HEK293 (cell line): Measurements from ENCODE around the gene SORBS2.

Experiments used
- CTCF ChIA-PET: fragments of 350-600 bp; formaldehyde crosslinking; extraction: SDS; loops from one replicate; lab custom pipeline; 2021; ENCODE audit warnings: antibody characterized with exemption; lab: Yijun Ruan, JAX
- POLR2A ChIA-PET: fragments of 300-600 bp; formaldehyde crosslinking; extraction: SDS; loops from one replicate; lab custom pipeline; 2020; ENCODE audit warnings: antibody characterized with exemption, inconsistent platforms; lab: Yijun Ruan, JAX
- H3K27ac ChIP-seq: fragments of 200-500 bp; sonication (Bioruptor generic); 2 replicates; pipeline ENCODE4 v1.5.1; 2014; ENCODE audit warnings: low read depth, low read length, control low read depth, inconsistent platforms; ENCODE audit errors: extremely low read depth
- H3K36me3 ChIP-seq, 2 experiments: fragments of 200-500 bp in 1 of 2; sonication (Bioruptor generic) in 1 of 2; 1 replicate in 1 of 2; 2 replicates in 1 of 2; pipeline ENCODE4 v1.5.1; 2014 to 2017; ENCODE audit warnings: inconsistent platforms in 2 of 2, low read length in 2 of 2; ENCODE audit not compliant: control insufficient read depth in 2 of 2, insufficient read depth in 1 of 2
- H3K4me1 ChIP-seq: fragments of 200-500 bp; sonication (Bioruptor generic); 2 replicates; pipeline ENCODE4 v1.5.1; 2014; ENCODE audit warnings: mild to moderate bottlenecking, low read length, inconsistent platforms; ENCODE audit not compliant: control insufficient read depth, insufficient read depth
- H3K4me3 ChIP-seq: 2 replicates; pipeline ENCODE4 v1.5.1; 2011; ENCODE audit warnings: low read depth, mild to moderate bottlenecking, control low read depth, low read length, moderate library complexity
- H3K9me3 ChIP-seq: fragments of 200-500 bp; sonication (Bioruptor generic); 2 replicates; pipeline ENCODE4 v1.5.1; 2014; ENCODE audit warnings: low read depth, low read length, inconsistent platforms; ENCODE audit not compliant: control insufficient read depth, insufficient read depth
- AEBP2 ChIP-seq: fragments of 450-650 bp; formaldehyde crosslinking; IDR thresholded peaks from 2 replicates; pipeline ENCODE4 v1.5.1; 2016; ENCODE audit warnings: missing biosample characterization, missing genetic modification characterization, borderline replicate concordance
- BCL11A ChIP-seq: fragments of 450-650 bp; formaldehyde crosslinking; IDR thresholded peaks from 2 replicates; pipeline ENCODE4 v1.5.1; 2016; ENCODE audit warnings: low read depth, missing biosample characterization, missing genetic modification characterization
- FEZF1 ChIP-seq: fragments of 450-650 bp; formaldehyde crosslinking; IDR thresholded peaks from 2 replicates; pipeline ENCODE4 v1.5.1; 2016; ENCODE audit warnings: missing biosample characterization, missing genetic modification characterization
- KLF10 ChIP-seq: fragments of 450-650 bp; IDR thresholded peaks from 2 replicates; pipeline ENCODE4 v1.5.1; 2018; ENCODE audit warnings: missing biosample characterization, mild to moderate bottlenecking, missing genetic modification characterization
- KLF16 ChIP-seq: fragments of 450-650 bp; formaldehyde crosslinking; IDR thresholded peaks from 2 replicates; pipeline ENCODE4 v1.5.1; 2017; ENCODE audit warnings: missing biosample characterization, missing genetic modification characterization
- MYNN ChIP-seq: fragments of 450-650 bp; formaldehyde crosslinking; IDR thresholded peaks from 2 replicates; pipeline ENCODE4 v1.5.1; 2016; ENCODE audit warnings: missing biosample characterization, missing genetic modification characterization, borderline replicate concordance
- MZF1 ChIP-seq: fragments of 450-650 bp; formaldehyde crosslinking; IDR thresholded peaks from 2 replicates; pipeline ENCODE4 v1.5.1; 2017; ENCODE audit warnings: missing biosample characterization, missing genetic modification characterization, borderline replicate concordance
- OSR2 ChIP-seq: fragments of 450-650 bp; formaldehyde crosslinking; IDR thresholded peaks from 2 replicates; pipeline ENCODE4 v1.5.1; 2016; ENCODE audit warnings: missing biosample characterization, missing genetic modification characterization
- SP7 ChIP-seq: fragments of 450-650 bp; formaldehyde crosslinking; IDR thresholded peaks from 2 replicates; pipeline ENCODE4 v1.5.1; 2016; ENCODE audit warnings: missing biosample characterization, missing genetic modification characterization
- TCF7L2 ChIP-seq: IDR thresholded peaks from 2 replicates; pipeline ENCODE4 v1.6.1; 2011; ENCODE audit warnings: low read depth, mild to moderate bottlenecking, inconsistent platforms, low read length, moderate library complexity, borderline replicate concordance
- ZBTB7A ChIP-seq: fragments of 450-650 bp; formaldehyde crosslinking; IDR thresholded peaks from 2 replicates; pipeline ENCODE4 v1.5.1; 2016; ENCODE audit warnings: low read depth, missing biosample characterization, missing genetic modification characterization
- ZFP69B ChIP-seq: fragments of 450-650 bp; formaldehyde crosslinking; IDR thresholded peaks from 2 replicates; pipeline ENCODE4 v1.5.1; 2016; ENCODE audit warnings: missing biosample characterization, missing genetic modification characterization
- ZNF132 ChIP-seq: fragments of 450-650 bp; formaldehyde crosslinking; IDR thresholded peaks from 2 replicates; pipeline ENCODE4 v1.5.1; 2017; ENCODE audit warnings: missing biosample characterization, missing genetic modification characterization, borderline replicate concordance
- ZNF140 ChIP-seq: fragments of 450-650 bp; formaldehyde crosslinking; IDR thresholded peaks from 2 replicates; pipeline ENCODE4 v1.5.1; 2016; ENCODE audit warnings: missing biosample characterization, missing genetic modification characterization
- ZNF184 ChIP-seq: fragments of 450-650 bp; IDR thresholded peaks from 2 replicates; pipeline ENCODE4 v1.5.1; 2018; ENCODE audit warnings: missing biosample characterization, mild to moderate bottlenecking, missing genetic modification characterization
- ZNF19 ChIP-seq: fragments of 450-650 bp; formaldehyde crosslinking; IDR thresholded peaks from 2 replicates; pipeline ENCODE4; 2016; ENCODE audit warnings: missing biosample characterization, missing genetic modification characterization, low read depth
- ZNF2 ChIP-seq: fragments of 450-650 bp; formaldehyde crosslinking; IDR thresholded peaks from 2 replicates; pipeline ENCODE4 v1.5.1; 2016; ENCODE audit warnings: missing biosample characterization, missing genetic modification characterization
- ZNF202 ChIP-seq: fragments of 450-650 bp; formaldehyde crosslinking; IDR thresholded peaks from 2 replicates; pipeline ENCODE4 v1.5.1; 2016; ENCODE audit warnings: missing biosample characterization, missing genetic modification characterization, borderline replicate concordance
- ZNF214 ChIP-seq: fragments of 450-650 bp; formaldehyde crosslinking; IDR thresholded peaks from 2 replicates; pipeline ENCODE4 v1.5.1; 2017; ENCODE audit warnings: missing biosample characterization, mild to moderate bottlenecking, missing genetic modification characterization, borderline replicate concordance
- ZNF354C ChIP-seq: fragments of 450-650 bp; formaldehyde crosslinking; IDR thresholded peaks from 2 replicates; pipeline ENCODE4 v1.5.1; 2016; ENCODE audit warnings: missing biosample characterization, missing genetic modification characterization, low read depth, borderline replicate concordance
- ZNF394 ChIP-seq: fragments of 450-650 bp; formaldehyde crosslinking; IDR thresholded peaks from 2 replicates; pipeline ENCODE4 v1.5.1; 2016; ENCODE audit warnings: missing biosample characterization, missing genetic modification characterization, mild to moderate bottlenecking, moderate library complexity, borderline replicate concordance
- ZNF449 ChIP-seq: fragments of 450-650 bp; formaldehyde crosslinking; IDR thresholded peaks from 2 replicates; pipeline ENCODE4 v1.5.1; 2017; ENCODE audit warnings: missing biosample characterization, mild to moderate bottlenecking, missing genetic modification characterization, moderate library complexity
- ZNF501 ChIP-seq: fragments of 450-650 bp; formaldehyde crosslinking; IDR thresholded peaks from 2 replicates; pipeline ENCODE4 v1.5.1; 2016; ENCODE audit warnings: missing biosample characterization, missing genetic modification characterization
- ZNF548 ChIP-seq: fragments of 450-650 bp; formaldehyde crosslinking; IDR thresholded peaks from 2 replicates; pipeline ENCODE4 v1.5.1; 2016; ENCODE audit warnings: missing biosample characterization, missing genetic modification characterization
- ZNF585B ChIP-seq: fragments of 450-650 bp; formaldehyde crosslinking; IDR thresholded peaks from 2 replicates; pipeline ENCODE4 v1.5.1; 2016; ENCODE audit warnings: missing biosample characterization, missing genetic modification characterization
- ZNF639 ChIP-seq: fragments of 450-650 bp; formaldehyde crosslinking; IDR thresholded peaks from 2 replicates; pipeline ENCODE4 v1.5.1; 2016; ENCODE audit warnings: missing biosample characterization, missing genetic modification characterization
- ZNF791 ChIP-seq: fragments of 450-650 bp; formaldehyde crosslinking; IDR thresholded peaks from 2 replicates; pipeline ENCODE4 v1.5.1; 2016; ENCODE audit warnings: missing biosample characterization, missing genetic modification characterization
- ZSCAN18 ChIP-seq: fragments of 450-650 bp; formaldehyde crosslinking; IDR thresholded peaks from 2 replicates; pipeline ENCODE4 v1.5.1; 2016; ENCODE audit warnings: missing biosample characterization, missing genetic modification characterization

Gene SORBS2

GRCh38 chr4:185796176-185796575 is 15.8 kb downstream of the SORBS2 start:
- no peaks in the 10 kb centered on the region for H3K36me3 ChIP-seq
- TF ChIP-seq AEBP2 (tag by site-specific recombination) (no peak), ZFP69B (no peak), SP7 (tag by site-specific recombination) (no peak), KLF16 (tag by site-specific recombination) (no peak), ZNF449 (tag by site-specific recombination) (no peak), ZNF585B (tag by site-specific recombination) (no peak), ZNF394 (tag by site-specific recombination) (no peak), ZBTB7A (no peak), KLF10 (no peak), ZNF501 (no peak), ZNF202 (tag by site-specific recombination) (no peak), ZNF791 (tag by site-specific recombination) (no peak), MYNN (tag by site-specific recombination) (no peak)
- TF ChIP-seq, all 188 proteins: peak for 0
- ChIA-PET POLR2A (no interaction called here), CTCF (no interaction called here)
- Histone ChIP-seq H3K4me3 (no peak overlapping the region), H3K4me1 (no peaks in the 10 kb centered on the region), H3K27ac (no peak overlapping the region), H3K9me3 (no peaks in the 10 kb centered on the region)

- H3K4me1 ChIP-seq = no peaks in the 10 kb centered on the region
- ChIA-PET POLR2A (no interaction called here), CTCF (no interaction called here)
- H3K9me3 ChIP-seq = no peaks in the 10 kb centered on the region
- H3K27ac ChIP-seq = no peak overlapping the region
- H3K36me3 ChIP-seq = no peaks in the 10 kb centered on the region
- H3K4me3 ChIP-seq = no peak overlapping the region
- TF ChIP-seq ZNF639 (tag by site-specific recombination) (no peak), ZNF2 (no peak), FEZF1 (no peak), ZNF19 (tag by site-specific recombination) (no peak), ZSCAN18 (tag by site-specific recombination) (no peak), ZNF132 (tag by site-specific recombination) (no peak), ZNF214 (tag by site-specific recombination) (no peak), OSR2 (no peak), MZF1 (tag by site-specific recombination) (no peak), ZNF140 (tag by site-specific recombination) (no peak), TCF7L2 (no peak), ZNF354C (no peak), ZNF548 (tag by site-specific recombination) (no peak), ZNF184 (tag by site-specific recombination) (no peak), BCL11A (tag by site-specific recombination) (no peak), ZNF394 (tag by site-specific recombination) (no peak), ZNF791 (tag by site-specific recombination) (no peak)
Observed at GRCh38 chr4:185794637-185795036, 17.4 kb downstream of the SORBS2 start.
